Loucy (cell line): ENCODE results near the gene TMEM178A.

Experiments
- H2AFZ ChIP-seq: fragments of 200-600 bp; sonication (generic); 2 replicates; pipeline ENCODE4 v1.6.0; 2016; ENCODE audit warnings: antibody characterized with exemption, mild to moderate bottlenecking, low read length, moderate library complexity
- H3F3A ChIP-seq: fragments of 200-600 bp; 2 replicates; pipeline ENCODE4 v1.6.0; 2016; ENCODE audit warnings: antibody characterized with exemption, low read depth, mild to moderate bottlenecking
- H3K27me3 ChIP-seq: fragments of 200-600 bp; sonication (generic); 2 replicates; pipeline ENCODE4 v1.6.1; 2014; ENCODE audit warnings: low read length, mild to moderate bottlenecking; ENCODE audit not compliant: insufficient read depth, poor library complexity, severe bottlenecking
- H3K36me3 ChIP-seq: fragments of 200-600 bp; sonication (generic); 2 replicates; pipeline ENCODE4 v1.6.1; 2016; ENCODE audit warnings: low read length; ENCODE audit not compliant: insufficient read depth
- H3K4me1 ChIP-seq: fragments of 200-600 bp; sonication (generic); 2 replicates; pipeline ENCODE4 v1.5.1; 2014; ENCODE audit warnings: low read length, mild to moderate bottlenecking; ENCODE audit not compliant: insufficient read depth, poor library complexity, severe bottlenecking
- H3K4me2 ChIP-seq: fragments of 200-600 bp; sonication (generic); 2 replicates; pipeline ENCODE4 v1.6.0; 2014; ENCODE audit warnings: antibody characterized with exemption, low read length, low read depth, mild to moderate bottlenecking; ENCODE audit not compliant: poor library complexity, severe bottlenecking
- H3K4me3 ChIP-seq: fragments of 200-600 bp; sonication (generic); 2 replicates; pipeline ENCODE4 v1.5.1; 2014; ENCODE audit warnings: low read length, mild to moderate bottlenecking, mixed read lengths; ENCODE audit not compliant: poor library complexity, severe bottlenecking
- H3K79me2 ChIP-seq: fragments of 200-600 bp; sonication (generic); 2 replicates; pipeline ENCODE4 v1.6.1; 2014; ENCODE audit warnings: low read length; ENCODE audit not compliant: insufficient read depth
- H3K9ac ChIP-seq: fragments of 200-600 bp; sonication (generic); 2 replicates; pipeline ENCODE4 v1.6.0; 2014; ENCODE audit warnings: mild to moderate bottlenecking, low read depth, low read length, moderate library complexity; ENCODE audit not compliant: poor library complexity, severe bottlenecking
- H3K9me2 ChIP-seq: fragments of 200-600 bp; sonication (generic); replicated peaks from 2 replicates; pipeline ENCODE4 v1.6.1; 2016; ENCODE audit warnings: low read depth, low read length, mixed read lengths
- H3K9me3 ChIP-seq: fragments of 200-600 bp; sonication (generic); 2 replicates; pipeline ENCODE4 v1.6.1; 2014; ENCODE audit warnings: mild to moderate bottlenecking, antibody characterized with exemption, low read length, low read depth; ENCODE audit not compliant: insufficient read depth
- H4K20me1 ChIP-seq: fragments of 200-600 bp; sonication (generic); 2 replicates; pipeline ENCODE4 v1.6.0; 2014; ENCODE audit warnings: antibody characterized with exemption, low read length, mild to moderate bottlenecking; ENCODE audit not compliant: insufficient read depth, poor library complexity, severe bottlenecking
- CTCF ChIP-seq: fragments of 200-600 bp; sonication (generic); conservative IDR thresholded peaks from 2 replicates; pipeline ENCODE4 v1.5.1; 2014; ENCODE audit warnings: mild to moderate bottlenecking, antibody characterized with exemption, low read length
- EZH2phosphoT487 ChIP-seq: fragments of 200-600 bp; IDR thresholded peaks from 2 replicates; pipeline ENCODE4 v1.6.1; 2018; ENCODE audit warnings: antibody characterized with exemption, mild to moderate bottlenecking, moderate library complexity, borderline replicate concordance

The TMEM178A gene

GRCh38 chr2:39739386-39739785, 73.7 kb downstream of the TMEM178A start:
- Histone ChIP-seq H3K27me3 (no peaks in the 10 kb centered on the region), H3K9ac (no peak overlapping the region), H4K20me1 (no peaks in the 10 kb centered on the region), H2AFZ (no peak overlapping the region), H3K79me2 (peaks cover 4% of the 10 kb centered on the region; the same call in 1 of the 2 replicates), H3K4me1 (no peaks in the 10 kb centered on the region), H3F3A (no peaks in the 10 kb centered on the region), H3K36me3 (peaks cover 83% of the 10 kb centered on the region), H3K9me3 (no peaks in the 10 kb centered on the region), H3K4me3 (no peak overlapping the region), H3K4me2 (no peak overlapping the region), H3K9me2 (no peaks in the 10 kb centered on the region)
- TF ChIP-seq CTCF: no peak
- TF ChIP-seq EZH2phosphoT487: no peak

DNA sequence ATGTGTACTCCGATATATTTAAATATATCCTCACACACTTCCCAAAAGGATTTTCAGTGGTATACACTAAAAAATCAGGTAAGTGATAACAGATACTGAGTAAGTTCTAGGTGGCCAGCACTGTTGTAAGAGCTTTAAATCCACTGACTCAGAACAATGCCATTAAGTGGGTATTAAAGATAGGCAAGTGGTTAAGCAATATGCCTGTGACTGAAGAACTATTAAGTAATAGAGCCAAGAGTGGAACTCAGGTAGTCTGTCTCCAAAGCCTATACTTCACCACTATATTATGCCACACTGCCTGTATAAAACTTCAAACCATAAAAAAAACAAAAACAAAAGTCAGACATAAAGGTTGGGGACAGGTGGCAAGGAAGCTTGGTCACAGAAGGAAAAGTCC, 76.2 kb downstream of the TMEM178A start:
- H3K4me2 ChIP-seq: no peak overlapping the region
- TF ChIP-seq CTCF (no peak), EZH2phosphoT487 (no peak)
- no peaks in the 10 kb centered on the region for H4K20me1 ChIP-seq
- H3K9me3 ChIP-seq: no peaks in the 10 kb centered on the region
- no peak overlapping the region for H3K4me3 ChIP-seq
- H3K27me3 ChIP-seq: no peaks in the 10 kb centered on the region
- H2AFZ ChIP-seq: no peak overlapping the region
- no peak overlapping the region for H3K9ac ChIP-seq
- H3K79me2 ChIP-seq: no peaks in the 10 kb centered on the region
- no peaks in the 10 kb centered on the region for H3K4me1 ChIP-seq
- H3F3A ChIP-seq: no peaks in the 10 kb centered on the region
- peaks cover 71% of the 10 kb centered on the region; the same call in 1 of the 2 replicates for H3K36me3 ChIP-seq
- no peaks in the 10 kb centered on the region for H3K9me2 ChIP-seq

DNA sequence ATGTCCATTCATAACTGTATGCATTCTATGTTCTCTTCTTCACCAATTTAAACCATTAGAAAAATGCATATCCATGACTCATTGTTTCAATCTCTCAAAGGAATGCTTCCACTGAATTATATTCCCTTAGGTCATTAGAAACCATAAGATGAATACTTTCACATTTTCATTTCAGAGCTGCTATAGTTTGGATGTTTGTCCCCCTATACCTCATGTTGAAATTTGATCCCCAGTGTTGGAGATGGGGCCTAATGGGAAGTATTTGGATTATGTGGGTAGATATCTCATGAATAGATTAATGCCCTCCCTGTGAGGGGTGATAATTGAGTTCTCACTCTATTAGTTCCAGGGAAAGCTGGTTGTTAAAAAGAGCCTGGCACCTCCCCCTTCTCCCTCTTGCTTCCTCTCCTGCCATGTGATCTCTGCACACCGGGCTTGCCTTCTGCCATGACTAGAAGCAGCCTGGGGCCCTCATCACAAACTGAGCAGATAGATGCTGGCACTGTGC, 77.6 kb downstream of the TMEM178A start:
- no peaks in the 10 kb centered on the region for H3K4me1 ChIP-seq
- no peaks in the 10 kb centered on the region for H4K20me1 ChIP-seq
- no peaks in the 10 kb centered on the region for H3K27me3 ChIP-seq
- H3K4me3 ChIP-seq: no peak overlapping the region
- H3K9me3 ChIP-seq: no peaks in the 10 kb centered on the region
- H3K36me3 ChIP-seq: peaks cover 64% of the 10 kb centered on the region; the same call in 1 of the 2 replicates
- H2AFZ ChIP-seq: no peak overlapping the region
- H3F3A ChIP-seq: no peaks in the 10 kb centered on the region
- H3K79me2 ChIP-seq: no peaks in the 10 kb centered on the region
- H3K9me2 ChIP-seq: no peaks in the 10 kb centered on the region
- H3K9ac ChIP-seq: no peak overlapping the region
- no peak overlapping the region for H3K4me2 ChIP-seq
- no peak for TF ChIP-seq CTCF
- TF ChIP-seq EZH2phosphoT487: no peak
